ENCODE data around the gene SEC11C. TPM values are rescaled to one million over a fixed set of nuclear protein-coding genes. Genes with fewer than 3 reads are reported as not detected.

Gene SEC11C
- total and polyA plus RNA-seq, 2 experiments from 2014 or later: 103 to 230 TPM

GRCh38 chr18:59159265-59159664 is 19.6 kb downstream of the SEC11C start:
- no peaks in the 10 kb centered on the region for H3K4me1 ChIP-seq (ENCODE audit: insufficient read depth)
- H3K4me2 ChIP-seq: no peak overlapping the region
- no peaks in the 10 kb centered on the region for H3K27me3 ChIP-seq
- H3K36me3 ChIP-seq (replicated peaks; ENCODE audit: insufficient read depth, low read depth): no peaks in the 10 kb centered on the region
- DNase-seq (ENCODE audit: low spot score): peak; percentile 29
- no peaks in the 10 kb centered on the region for H3K9me2 ChIP-seq (replicated peaks; ENCODE audit: insufficient read depth)
- no peaks in the 10 kb centered on the region for H3K79me2 ChIP-seq
- TF ChIP-seq EZH2 (IDR thresholded peaks at IDR 0.05; ENCODE audit: borderline replicate concordance) (no peak), CTCF (IDR thresholded peaks at IDR 0.05; ENCODE audit: poor library complexity) (no peak), EZH2phosphoT487 (IDR thresholded peaks at IDR 0.05; ENCODE audit: low read depth, severe bottlenecking, unreplicated experiment) (no peak)
- no peaks in the 10 kb centered on the region for H3K9me3 ChIP-seq (ENCODE audit: low read depth)
- no peaks in the 10 kb centered on the region for H4K20me1 ChIP-seq (ENCODE audit: insufficient read depth, poor library complexity, severe bottlenecking)
- 60% methylated on average over 3 of the region's 3 CpGs for WGBS (ENCODE audit: low lambda C conversion rate, missing lambda C conversion rate)
- H3K4me3 ChIP-seq: no peak overlapping the region
- H2AFZ ChIP-seq: no peak overlapping the region
- H3K27ac ChIP-seq: no peak overlapping the region

GRCh38 chr18:59159986-59160385 is 20.3 kb downstream of the SEC11C start:
- no peak for TF ChIP-seq EZH2 (IDR thresholded peaks at IDR 0.05; ENCODE audit: borderline replicate concordance)
- no peak for TF ChIP-seq CTCF (IDR thresholded peaks at IDR 0.05; ENCODE audit: poor library complexity)
- TF ChIP-seq EZH2phosphoT487 (IDR thresholded peaks at IDR 0.05; ENCODE audit: low read depth, severe bottlenecking, unreplicated experiment): no peak
- H3K36me3 ChIP-seq (replicated peaks; ENCODE audit: insufficient read depth, low read depth): no peaks in the 10 kb centered on the region
- no peaks in the 10 kb centered on the region for H3K27me3 ChIP-seq
- WGBS (ENCODE audit: low lambda C conversion rate, missing lambda C conversion rate): 93% methylated on average over 10 of the region's 10 CpGs
- no peak overlapping the region for H3K4me2 ChIP-seq
- DNase-seq (ENCODE audit: low spot score): no peak
- no peaks in the 10 kb centered on the region for H3K9me3 ChIP-seq (ENCODE audit: low read depth)
- H3K4me1 ChIP-seq (ENCODE audit: insufficient read depth): no peaks in the 10 kb centered on the region
- H3K4me3 ChIP-seq: no peak overlapping the region
- H3K79me2 ChIP-seq: no peaks in the 10 kb centered on the region
- H4K20me1 ChIP-seq (ENCODE audit: insufficient read depth, poor library complexity, severe bottlenecking): no peaks in the 10 kb centered on the region
- no peak overlapping the region for H3K27ac ChIP-seq
- no peaks in the 10 kb centered on the region for H3K9me2 ChIP-seq (replicated peaks; ENCODE audit: insufficient read depth)
- H2AFZ ChIP-seq: no peak overlapping the region

- Histone ChIP-seq H4K20me1 (ENCODE audit: insufficient read depth, poor library complexity, severe bottlenecking) (no peaks in the 10 kb centered on the region), H3K27ac (no peak overlapping the region), H3K4me3 (no peak overlapping the region), H3K4me1 (ENCODE audit: insufficient read depth) (no peaks in the 10 kb centered on the region), H3K9me3 (ENCODE audit: low read depth) (no peaks in the 10 kb centered on the region), H3K79me2 (no peaks in the 10 kb centered on the region), H3K27me3 (no peaks in the 10 kb centered on the region), H3K4me2 (no peak overlapping the region), H2AFZ (no peak overlapping the region), H3K9me2 (replicated peaks; ENCODE audit: insufficient read depth) (no peaks in the 10 kb centered on the region), H3K36me3 (replicated peaks; ENCODE audit: insufficient read depth, low read depth) (no peaks in the 10 kb centered on the region)
- DNase-seq (ENCODE audit: low spot score): no peak
- WGBS (ENCODE audit: low lambda C conversion rate, missing lambda C conversion rate): 84% methylated on average over 2 of the region's 2 CpGs
- TF ChIP-seq EZH2 (IDR thresholded peaks at IDR 0.05; ENCODE audit: borderline replicate concordance) (no peak), EZH2phosphoT487 (IDR thresholded peaks at IDR 0.05; ENCODE audit: low read depth, severe bottlenecking, unreplicated experiment) (no peak), CTCF (IDR thresholded peaks at IDR 0.05; ENCODE audit: poor library complexity) (no peak)
These were observed 33.1 kb downstream of the SEC11C start for GRCh38 chr18:59172664-59173249.
